Activated CD8-positive, alpha-beta memory T cell treated with anti-CD3 and anti-CD28 coated beads, Interleukin-2, amount 50 U/mL, for 1 hour (primary cell): ENCODE measurements around the gene TMC5.

ENCODE experiments used
- DNase-seq: peaks from one replicate; pipeline ENCODE4 v3.0.0-alpha.2; 2020; ENCODE audit errors: extremely low read depth

Gene TMC5

DNA sequence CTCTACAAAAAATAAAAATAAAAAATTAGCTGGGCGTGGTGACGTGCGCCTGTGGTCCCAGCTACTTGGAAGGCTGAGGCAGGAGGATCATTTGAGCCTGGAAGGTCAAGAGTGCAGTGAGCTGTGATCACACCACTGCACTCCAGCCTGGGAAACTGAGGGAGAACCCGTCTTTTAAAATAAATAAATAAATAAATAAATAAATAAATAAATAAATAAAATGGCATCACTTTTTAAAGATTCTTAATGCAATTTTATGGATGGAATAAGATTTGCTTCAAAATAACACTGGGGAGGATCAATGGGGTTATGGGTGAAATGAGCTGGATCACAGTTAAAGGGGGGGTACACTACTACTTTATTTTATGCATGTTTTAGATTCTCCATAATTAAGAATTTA is 89.3 kb downstream of the TMC5 start:
- DNase-seq, result no peak

- DNase-seq, result no peak
Measured at GRCh38 chr16:19507867-19508266, 90.2 kb downstream of the TMC5 start.

- DNase-seq, result no peak
Measured at GRCh38 chr16:19512297-19512696, 94.6 kb downstream of the TMC5 start.

DNA sequence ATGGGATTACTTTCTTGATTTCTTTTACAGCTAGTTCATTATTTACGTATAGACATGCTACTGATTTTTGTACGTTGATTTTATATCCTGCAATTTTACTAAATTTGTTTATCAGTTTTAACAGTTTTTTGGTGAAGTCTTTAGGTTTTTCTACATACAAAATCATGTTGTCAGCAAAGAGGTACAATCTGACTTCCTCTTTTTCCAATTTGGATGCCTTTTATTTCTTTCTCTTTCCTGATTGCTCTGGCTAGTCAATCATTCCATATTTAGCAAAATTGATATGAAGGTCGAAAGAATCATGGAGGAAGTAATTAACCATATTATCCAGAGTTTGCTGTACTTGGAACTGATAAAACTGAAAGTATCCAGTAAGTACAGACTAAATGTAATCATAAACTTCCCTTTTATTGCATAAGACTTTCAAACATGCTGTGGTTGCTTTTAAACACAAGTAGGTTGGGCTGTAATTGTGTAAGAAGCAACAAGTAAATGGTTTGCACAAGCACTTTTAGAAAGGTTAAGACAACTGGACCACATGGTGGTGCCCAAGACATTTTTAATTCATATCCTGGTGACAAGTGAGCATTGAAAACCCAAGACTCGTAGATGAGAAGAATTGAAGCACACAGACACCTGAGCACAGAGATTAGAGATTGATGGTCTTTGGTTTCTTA is 95.8 kb downstream of the TMC5 start:
- DNase-seq, result no peak

- DNase-seq, result no peak
Measured at GRCh38 chr16:19515757-19516156, 98.1 kb downstream of the TMC5 start.

- no peak for DNase-seq
Measured at GRCh38 chr16:19517424-19518089, 99.9 kb downstream of the TMC5 start.

DNA sequence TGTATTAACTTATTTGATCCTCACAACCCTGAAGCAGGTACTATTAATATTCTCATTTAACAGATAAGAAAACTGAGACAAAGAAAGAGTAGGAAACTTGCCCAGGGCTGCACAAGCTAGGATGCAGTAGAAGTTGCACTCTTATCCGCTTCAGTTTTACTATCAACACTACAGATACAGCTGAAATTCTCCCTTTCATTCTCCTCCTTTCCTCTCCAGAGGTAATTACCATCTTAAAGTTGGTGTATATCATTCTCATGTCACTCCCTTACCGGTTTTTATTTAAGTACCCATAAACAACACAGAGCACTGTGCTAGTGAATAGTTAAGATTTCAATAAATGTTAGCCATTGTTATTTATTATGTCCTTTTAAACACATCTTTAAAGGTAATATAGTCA is 100.7 kb downstream of the TMC5 start:
- no peak for DNase-seq

GRCh38 chr16:19520861-19521331 is 103.2 kb downstream of the TMC5 start:
- no peak for DNase-seq

GRCh38 chr16:19521471-19522396 is 104.1 kb downstream of the TMC5 start, which contains the start of gene GDE1:
Gene GDE1 (minus strand): TSS chr16:19522098. CDS start chr16:19521964, 134 bp downstream.
- peak; percentile 86 for DNase-seq

- DNase-seq, result no peak
Measured at GRCh38 chr16:19522397-19522732, 104.7 kb downstream of the TMC5 start.

DNA sequence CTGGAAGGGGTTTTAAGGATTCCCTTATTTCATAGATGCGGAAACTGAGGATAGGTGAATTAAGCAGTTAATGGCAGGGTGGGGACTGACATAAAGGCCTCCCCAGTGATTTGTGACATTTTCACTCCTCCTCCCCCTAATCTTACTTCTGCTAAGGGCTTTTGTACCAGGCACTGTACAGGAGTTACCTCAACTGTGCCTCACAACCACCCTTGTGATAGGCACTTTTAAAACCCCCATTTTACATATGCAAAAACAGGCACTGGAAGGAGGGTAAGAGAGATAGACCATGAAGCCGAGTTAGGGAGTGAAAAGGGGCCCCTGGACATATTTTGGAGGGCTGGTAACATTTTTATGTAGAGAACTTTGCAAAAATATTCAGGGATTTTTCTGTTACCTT is 105.1 kb downstream of the TMC5 start:
- DNase-seq, result no peak

DNA sequence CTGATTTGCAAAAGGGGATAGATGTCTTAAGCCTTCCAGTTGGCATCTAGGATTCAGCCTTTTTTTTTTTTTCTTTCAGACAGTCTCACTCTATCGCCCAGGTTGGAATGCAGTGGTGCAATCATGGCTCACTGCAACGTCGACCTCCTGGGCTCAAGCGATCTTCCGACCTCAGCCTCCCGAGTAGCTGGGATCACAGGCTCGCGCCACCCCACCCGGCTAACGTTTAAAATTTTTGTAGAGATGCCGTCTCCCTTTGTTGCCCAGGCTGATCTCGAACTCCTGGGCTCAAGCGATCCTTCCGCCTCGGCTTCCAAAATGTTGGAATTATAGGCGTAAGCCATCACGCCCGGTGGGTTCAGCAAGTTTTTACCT is 105.5 kb downstream of the TMC5 start:
- no peak for DNase-seq

- DNase-seq, result peak; percentile 77
Measured at GRCh38 chr16:19523559-19524355, 106.1 kb downstream of the TMC5 start, which contains the start of gene CCP110. Gene CCP110 (plus strand): TSS chr16:19523942. CDS start chr16:19527882, 3,940 bp downstream.

DNA sequence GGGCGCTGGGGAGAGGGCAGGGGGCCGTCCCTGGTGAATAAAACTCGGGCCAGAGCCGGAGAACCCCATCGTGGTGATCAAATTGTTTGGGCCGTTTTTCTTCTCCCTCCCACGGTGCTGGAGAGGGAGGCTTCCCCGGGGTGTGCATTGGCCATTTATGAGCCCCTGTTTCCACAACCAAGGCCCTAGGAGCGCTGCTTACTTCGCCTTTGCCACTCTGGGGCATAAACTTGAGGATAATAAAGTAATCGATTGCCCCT is 106.6 kb downstream of the TMC5 start:
- no peak for DNase-seq

- no peak for DNase-seq
Measured at GRCh38 chr16:19524616-19525384, 107.1 kb downstream of the TMC5 start.

DNA sequence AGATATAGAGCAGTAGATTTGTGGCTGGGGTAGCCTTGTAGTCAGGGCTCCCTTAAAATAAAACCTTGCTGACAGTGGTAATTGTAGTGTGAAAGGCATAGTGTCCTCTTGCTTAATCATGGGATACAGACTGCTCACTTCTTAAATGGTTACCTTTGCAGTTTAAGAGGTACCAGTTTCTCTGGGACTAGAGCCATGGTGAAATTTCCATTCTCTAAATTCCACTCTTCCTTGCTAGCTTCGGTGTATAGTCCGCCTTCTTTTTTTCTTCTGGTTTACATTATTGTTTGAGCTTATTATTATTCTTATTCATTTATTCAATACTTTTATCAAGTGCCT is 107.7 kb downstream of the TMC5 start:
- DNase-seq, result no peak

- DNase-seq, result no peak
Measured at GRCh38 chr16:19527161-19527560, 109.5 kb downstream of the TMC5 start.

- no peak for DNase-seq
Measured at GRCh38 chr16:19528666-19529065, 111.0 kb downstream of the TMC5 start.

DNA sequence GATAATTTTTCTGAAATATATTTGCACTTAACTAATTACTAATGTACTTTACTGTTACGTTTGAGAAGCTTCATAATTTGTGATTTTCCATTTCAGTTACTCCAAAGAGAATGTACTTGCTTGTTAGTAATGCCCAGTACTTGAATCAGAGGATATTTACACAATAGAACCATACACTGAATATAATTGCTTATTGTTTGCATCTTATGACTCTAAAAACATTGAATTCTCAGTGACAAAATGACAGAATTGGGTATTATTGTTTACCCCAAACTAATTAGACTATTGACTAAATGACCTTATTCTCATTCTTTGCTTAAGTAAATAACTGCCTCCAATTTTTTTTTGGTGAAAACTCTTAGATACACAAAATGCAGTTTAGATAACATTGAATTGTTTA is 114.9 kb downstream of the TMC5 start:
- DNase-seq, result no peak

GRCh38 chr16:19540241-19540970 is 122.7 kb downstream of the TMC5 start:
- no peak for DNase-seq
